IPS DF 6.9 (cell line): ENCODE data around the gene GSTT4.
"Not testable (repeated sequence)": the region's sequence is repeated elsewhere in the genome, so short reads cannot be mapped to it uniquely, and the experiment has no call there.

Source experiments
- DNase-seq: peaks from one replicate; pipeline ENCODE4 v3.0.0-alpha.2; 2013; ENCODE audit warnings: low read depth, low spot score
- H3K27ac ChIP-seq: one replicate; pipeline ENCODE4 v1.5.1; 2013; ENCODE audit warnings: low read length, control low read depth
- H3K27me3 ChIP-seq: 2 replicates; pipeline ENCODE4 v1.6.1; 2013; ENCODE audit warnings: mild to moderate bottlenecking, low read length; ENCODE audit not compliant: control insufficient read depth, insufficient read depth
- H3K36me3 ChIP-seq: 2 replicates; pipeline ENCODE4 v1.6.1; 2013; ENCODE audit warnings: low read length; ENCODE audit not compliant: control insufficient read depth, insufficient read depth
- H3K4me1 ChIP-seq: 2 replicates; pipeline ENCODE4 v1.6.1; 2013; ENCODE audit warnings: low read length; ENCODE audit not compliant: control insufficient read depth, insufficient read depth
- H3K4me3 ChIP-seq: 2 replicates; pipeline ENCODE4 v1.5.1; 2013; ENCODE audit warnings: mild to moderate bottlenecking, low read length
- H3K9me3 ChIP-seq: 2 replicates; pipeline ENCODE4 v1.6.1; 2013; ENCODE audit warnings: low read length, inconsistent platforms; ENCODE audit not compliant: control insufficient read depth, insufficient read depth
- WGBS: extraction: QIAGEN DNeasy Blood & Tissue Kit; methylation state at CpG from one replicate; pipeline ENCODE4 v1.1.7; 2013; ENCODE audit warnings: mixed read lengths, missing lambda C conversion rate; ENCODE audit not compliant: insufficient read length, insufficient coverage; 5-methylcytosine and 5-hydroxymethylcytosine counted together

GSTT4 gene

DNA sequence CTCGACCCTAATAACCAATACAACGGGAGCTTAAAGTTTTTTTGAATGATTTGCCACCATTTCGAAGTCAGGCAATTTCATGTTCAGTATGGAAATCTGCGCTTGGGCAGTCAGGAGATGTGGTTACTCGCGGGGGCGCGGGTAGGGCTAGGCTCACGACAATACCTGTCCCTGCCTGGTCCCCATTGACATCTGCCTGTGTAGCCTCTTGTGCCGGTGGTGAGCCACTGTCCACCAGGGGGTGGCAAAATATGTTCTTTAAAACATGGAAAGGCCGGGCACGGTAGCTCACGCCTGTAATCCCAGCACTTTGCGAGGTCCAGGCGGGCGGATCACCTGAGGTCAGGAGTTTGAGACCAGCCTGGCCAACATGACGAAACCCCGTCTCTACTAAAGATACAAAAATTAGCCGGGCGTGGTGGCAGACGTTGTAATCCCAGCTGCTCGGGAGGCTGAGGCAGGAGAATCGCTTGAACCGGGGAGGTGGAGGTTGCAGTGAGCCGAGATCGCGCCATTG lies 30.4 kb downstream of the GSTT4 start:
- not testable (repeated sequence) for H3K4me3 ChIP-seq, H3K4me1 ChIP-seq, H3K27ac ChIP-seq, H3K36me3 ChIP-seq, H3K27me3 ChIP-seq, H3K9me3 ChIP-seq, DNase-seq
- no CpG with 5 or more reads among the region's 27 CpGs for WGBS

DNA sequence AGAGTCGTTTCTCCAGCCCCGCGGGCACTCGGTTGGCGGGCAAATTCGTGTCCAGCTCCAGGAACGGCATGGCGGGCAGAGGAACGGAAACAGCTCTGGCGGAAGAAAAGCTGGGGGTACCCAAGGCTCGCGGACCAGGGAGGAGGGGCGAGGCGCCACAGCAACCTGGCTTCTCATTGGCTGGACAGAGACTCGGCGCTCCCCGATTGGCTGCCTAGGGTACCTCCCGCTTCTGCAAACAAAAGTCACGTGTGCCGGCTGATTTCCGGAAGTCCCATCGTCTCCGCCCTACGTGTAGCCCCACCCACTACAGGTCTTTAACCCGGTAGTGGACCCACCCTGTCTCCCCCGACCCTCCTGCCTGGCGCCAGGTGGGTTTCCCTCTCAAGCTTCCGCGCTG lies 30.9 kb downstream of the GSTT4 start, which contains the start of gene DDT:
DDT (minus strand) TSS at position 97 of the 400 bp plus-strand sequence; CDS start at position 70, 27 bp downstream.
- not testable (repeated sequence) for H3K4me1 ChIP-seq, H3K27ac ChIP-seq, H3K36me3 ChIP-seq, DNase-seq, H3K9me3 ChIP-seq, H3K27me3 ChIP-seq, H3K4me3 ChIP-seq
- WGBS: no CpG with 5 or more reads among the region's 29 CpGs

DNA sequence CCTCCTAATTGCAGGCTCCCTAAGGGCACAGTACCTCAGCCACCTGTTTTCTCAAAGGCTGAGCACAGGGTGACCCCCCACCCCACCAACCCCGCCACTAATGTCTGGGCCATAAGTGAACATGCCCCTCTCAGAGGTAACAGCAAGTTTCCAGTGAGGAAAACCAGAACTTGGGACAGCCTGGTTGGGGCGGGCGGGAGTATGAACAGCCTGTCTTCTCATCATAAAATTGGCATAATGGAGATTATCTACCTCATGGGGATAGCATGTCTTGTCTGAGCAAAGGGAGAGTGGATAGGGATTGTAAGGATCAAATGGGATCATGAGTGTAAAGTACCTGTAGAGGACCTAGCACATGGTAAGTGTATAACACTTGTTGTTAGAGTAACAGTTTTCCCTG lies 33.3 kb downstream of the GSTT4 start:
- not testable (repeated sequence) for DNase-seq, H3K4me1 ChIP-seq, H3K36me3 ChIP-seq, H3K27ac ChIP-seq, H3K27me3 ChIP-seq, H3K4me3 ChIP-seq, H3K9me3 ChIP-seq
- no CpG with 5 or more reads among the region's 3 CpGs for WGBS

DNA sequence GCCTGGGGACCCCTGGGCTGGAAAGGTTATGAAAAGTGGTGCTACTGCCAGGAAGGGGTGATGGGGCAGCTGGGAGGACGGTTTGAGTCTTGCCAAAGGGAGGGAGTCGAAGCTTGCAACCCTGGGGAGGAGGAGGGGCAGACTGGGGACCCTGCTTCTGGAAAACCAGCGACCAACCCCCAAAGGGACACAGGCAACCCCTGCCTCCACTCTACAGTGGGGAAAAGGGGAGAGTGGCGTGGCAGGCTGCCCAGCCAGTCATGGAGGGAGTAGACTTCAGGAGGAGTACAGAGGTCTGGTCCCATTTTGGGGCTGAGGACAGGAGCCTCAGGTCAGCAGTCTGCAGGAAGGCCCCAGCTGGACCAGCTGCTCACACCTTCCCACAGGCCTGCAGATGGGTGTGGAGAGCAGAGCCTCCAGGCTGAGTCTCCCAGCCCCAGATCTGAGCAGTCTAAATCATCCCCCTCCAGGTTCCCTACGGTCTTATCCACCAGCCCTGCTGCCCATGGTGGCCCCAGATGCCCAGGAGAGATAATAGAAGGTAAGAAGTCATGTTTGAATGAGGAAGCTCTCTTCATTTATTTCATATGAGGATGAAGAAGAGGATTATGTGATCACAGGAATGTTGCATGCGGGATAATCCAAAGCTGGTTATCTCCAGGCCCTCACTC lies 34.3 kb downstream of the GSTT4 start:
- peaks cover 9% of the 10 kb centered on the region; the same call in 1 of the 2 replicates for H3K36me3 ChIP-seq
- no peak overlapping the region for H3K27ac ChIP-seq
- no CpG with 5 or more reads among the region's 6 CpGs for WGBS
- H3K9me3 ChIP-seq: no peaks in the 10 kb centered on the region
- no peaks in the 10 kb centered on the region for H3K4me1 ChIP-seq
- H3K27me3 ChIP-seq: no peaks in the 10 kb centered on the region
- DNase-seq: no peak
- H3K4me3 ChIP-seq: no peak overlapping the region

DNA sequence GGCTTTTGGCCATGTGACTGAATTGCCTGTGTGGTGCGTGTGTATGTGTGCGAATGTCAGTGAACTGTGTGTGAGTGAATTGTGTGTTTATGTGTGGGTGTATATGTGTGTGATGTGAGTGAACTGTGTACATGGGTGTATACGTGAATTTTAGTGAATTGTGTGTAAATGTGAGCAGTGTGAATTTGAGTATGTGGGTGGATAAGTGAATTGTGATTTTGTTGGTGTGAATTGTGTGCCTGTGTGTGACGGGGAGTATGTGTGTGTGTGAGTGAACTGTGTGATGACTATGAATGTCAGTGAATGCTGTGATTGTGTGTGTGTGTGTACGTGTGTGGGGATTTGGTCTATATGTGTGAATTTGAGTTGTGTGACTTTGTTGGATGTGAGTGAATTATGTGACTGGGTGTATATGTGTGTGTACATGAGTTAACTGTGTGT lies 35.0 kb downstream of the GSTT4 start:
- H3K4me3 ChIP-seq: no peak overlapping the region
- H3K36me3 ChIP-seq: peaks cover 9% of the 10 kb centered on the region; the same call in 1 of the 2 replicates
- no peak overlapping the region for H3K27ac ChIP-seq
- H3K9me3 ChIP-seq: no peaks in the 10 kb centered on the region
- DNase-seq: no peak
- WGBS: 100% methylated on average over 5 of the region's 5 CpGs
- H3K4me1 ChIP-seq: no peaks in the 10 kb centered on the region
- no peaks in the 10 kb centered on the region for H3K27me3 ChIP-seq

DNA sequence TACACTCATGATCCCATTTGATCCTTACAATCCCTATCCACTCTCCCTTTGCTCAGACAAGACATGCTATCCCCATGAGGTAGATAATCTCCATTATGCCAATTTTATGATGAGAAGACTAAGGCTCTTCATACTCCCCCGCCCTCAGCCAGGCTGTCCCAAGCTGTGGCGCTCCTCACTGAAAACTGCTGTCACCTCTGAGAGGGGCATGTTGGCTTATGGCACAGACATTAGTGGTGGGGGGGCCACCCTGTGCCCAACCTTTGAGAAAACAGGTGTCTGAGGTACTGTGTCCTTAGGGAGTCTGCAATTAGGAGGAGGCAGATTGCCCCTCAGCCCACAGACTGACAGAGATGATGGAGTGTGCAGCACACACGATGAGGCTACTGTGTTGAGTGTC lies 36.2 kb downstream of the GSTT4 start:
- Histone ChIP-seq H3K36me3 (peaks cover 9% of the 10 kb centered on the region; the same call in 1 of the 2 replicates), H3K4me1 (no peaks in the 10 kb centered on the region), H3K27ac (no peak overlapping the region), H3K4me3 (no peak overlapping the region), H3K9me3 (no peaks in the 10 kb centered on the region), H3K27me3 (no peaks in the 10 kb centered on the region)
- no peak for DNase-seq
- no CpG with 5 or more reads among the region's 3 CpGs for WGBS

DNA sequence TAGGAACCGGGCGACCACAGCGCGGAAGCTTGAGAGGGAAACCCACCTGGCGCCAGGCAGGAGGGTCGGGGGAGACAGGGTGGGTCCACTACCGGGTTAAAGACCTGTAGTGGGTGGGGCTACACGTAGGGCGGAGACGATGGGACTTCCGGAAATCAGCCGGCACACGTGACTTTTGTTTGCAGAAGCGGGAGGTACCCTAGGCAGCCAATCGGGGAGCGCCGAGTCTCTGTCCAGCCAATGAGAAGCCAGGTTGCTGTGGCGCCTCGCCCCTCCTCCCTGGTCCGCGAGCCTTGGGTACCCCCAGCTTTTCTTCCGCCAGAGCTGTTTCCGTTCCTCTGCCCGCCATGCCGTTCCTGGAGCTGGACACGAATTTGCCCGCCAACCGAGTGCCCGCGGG lies 38.7 kb downstream of the GSTT4 start, which contains the start of gene DDTL:
DDTL (plus strand) TSS at position 321 of the 400 bp plus-strand sequence; CDS start at position 348, 27 bp downstream.
- H3K36me3 ChIP-seq, H3K27me3 ChIP-seq, H3K4me1 ChIP-seq, H3K9me3 ChIP-seq, H3K4me3 ChIP-seq, H3K27ac ChIP-seq, DNase-seq: not testable (repeated sequence)
- no CpG with 5 or more reads among the region's 30 CpGs for WGBS

DNA sequence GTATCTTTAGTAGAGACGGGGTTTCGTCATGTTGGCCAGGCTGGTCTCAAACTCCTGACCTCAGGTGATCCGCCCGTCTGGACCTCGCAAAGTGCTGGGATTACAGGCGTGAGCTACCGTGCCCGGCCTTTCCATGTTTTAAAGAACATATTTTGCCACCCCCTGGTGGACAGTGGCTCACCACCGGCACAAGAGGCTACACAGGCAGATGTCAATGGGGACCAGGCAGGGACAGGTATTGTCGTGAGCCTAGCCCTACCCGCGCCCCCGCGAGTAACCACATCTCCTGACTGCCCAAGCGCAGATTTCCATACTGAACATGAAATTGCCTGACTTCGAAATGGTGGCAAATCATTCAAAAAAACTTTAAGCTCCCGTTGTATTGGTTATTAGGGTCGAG lies 39.2 kb downstream of the GSTT4 start:
- H3K27ac ChIP-seq, H3K9me3 ChIP-seq, H3K36me3 ChIP-seq, H3K4me1 ChIP-seq, H3K27me3 ChIP-seq, DNase-seq, H3K4me3 ChIP-seq: not testable (repeated sequence)
- WGBS: no CpG with 5 or more reads among the region's 18 CpGs

DNA sequence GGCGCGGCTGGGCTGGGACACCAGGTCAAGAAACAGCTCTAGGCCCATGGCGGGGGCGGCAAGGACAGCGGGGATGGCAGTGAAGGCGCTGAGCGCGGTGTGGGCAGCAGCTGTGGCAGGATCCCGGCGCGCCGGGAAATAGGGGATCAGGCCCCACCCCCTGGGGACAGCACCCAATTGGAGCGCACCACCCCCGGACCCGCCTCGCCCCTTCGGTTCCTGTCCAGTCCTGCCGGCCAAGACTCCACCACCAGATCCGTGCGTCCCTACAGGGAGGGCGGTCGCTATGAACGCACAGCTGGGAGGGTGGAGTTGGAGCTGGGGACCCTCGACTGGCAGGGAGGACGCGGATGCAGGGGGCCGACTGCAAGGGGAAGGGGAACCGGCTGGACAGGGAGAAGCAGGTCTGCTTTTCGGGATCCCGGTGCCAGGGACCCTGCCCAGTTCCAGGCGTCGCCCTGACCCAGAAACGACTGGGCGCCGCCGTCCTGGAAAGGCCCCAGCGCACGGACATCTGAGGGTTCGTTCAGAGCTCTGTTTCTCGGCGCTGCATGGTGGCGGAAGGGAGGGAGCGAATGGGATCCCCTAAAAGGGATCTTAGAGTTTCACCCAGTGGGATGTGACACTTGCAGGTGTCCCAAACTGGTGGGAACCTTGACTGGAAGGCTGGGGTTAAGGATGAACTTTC lies 44.0 kb downstream of the GSTT4 start, which contains the start of gene GSTT2B:
GSTT2B (minus strand) TSS at position 112 of the 688 bp plus-strand sequence; CDS start at position 48, 64 bp downstream.
- not testable (repeated sequence) for H3K9me3 ChIP-seq, H3K4me3 ChIP-seq, DNase-seq, H3K27me3 ChIP-seq, H3K36me3 ChIP-seq, H3K4me1 ChIP-seq, H3K27ac ChIP-seq
- no CpG with 5 or more reads among the region's 43 CpGs for WGBS

DNA sequence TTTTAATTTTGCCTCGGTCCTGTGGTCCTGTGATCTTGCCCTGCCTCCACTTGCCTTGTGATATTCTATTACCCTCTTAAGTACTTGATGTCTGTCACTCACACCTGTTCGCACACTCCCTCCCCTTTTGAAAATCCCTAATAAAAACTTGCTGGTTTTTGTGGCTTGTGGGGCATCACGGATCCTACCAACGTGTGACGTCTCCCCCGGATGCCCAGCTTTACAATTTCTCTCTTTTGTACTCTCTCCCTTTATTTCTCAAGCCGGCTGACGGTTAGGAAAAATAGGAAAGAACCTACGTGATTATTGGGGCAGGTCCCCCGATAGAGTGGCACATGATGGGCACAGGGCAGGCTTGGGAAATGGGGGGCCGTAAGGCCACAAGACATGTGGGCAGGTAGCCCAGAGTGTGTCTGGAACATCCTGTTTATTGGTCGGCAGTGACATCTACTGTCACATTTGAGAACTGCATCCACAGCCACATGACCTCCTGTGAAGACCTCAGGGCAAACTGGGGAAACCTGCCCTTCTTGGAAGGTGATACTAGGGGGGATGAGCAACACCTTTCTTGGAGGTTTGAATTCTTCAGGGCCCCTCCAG lies 48.9 kb downstream of the GSTT4 start:
- peak; percentile 70 for DNase-seq
- H3K36me3 ChIP-seq, H3K4me3 ChIP-seq, H3K4me1 ChIP-seq, H3K27me3 ChIP-seq, H3K27ac ChIP-seq, H3K9me3 ChIP-seq: not testable (repeated sequence)
- WGBS: no CpG with 5 or more reads among the region's 12 CpGs
